ENCODE data around the gene SCNN1B.

SCNN1B gene

GRCh38 chr16:23317751-23318150 is 15.6 kb downstream of the SCNN1B start:
- Histone ChIP-seq H3K4me1 (ENCODE audit: control insufficient read depth in 5 of 5, insufficient read depth in 5 of 5, low read length in 5 of 5) (peaks cover 0 to 3% (median 0%) of the 10 kb centered on the region in 5 donors), H3K9ac (ENCODE audit: low read length in 5 of 5) (no peak overlapping the region), H3K9me3 (ENCODE audit: control insufficient read depth in 5 of 5, low read length in 5 of 5) (peaks cover 0 to 6% (median 0%) of the 10 kb centered on the region in 5 donors), H3K27ac (ENCODE audit: low read depth, low read length) (no peak overlapping the region), H3K27me3 (ENCODE audit: control insufficient read depth in 5 of 5, insufficient read depth in 4 of 5, low read length in 5 of 5) (no peaks in the 10 kb centered on the region), H3K4me3 (ENCODE audit: low read depth in 1 of 5, low read length in 5 of 5) (no peak overlapping the region), H3K36me3 (ENCODE audit: control insufficient read depth in 5 of 5, insufficient read depth in 5 of 5, low read length in 5 of 5) (no peaks in the 10 kb centered on the region)

- H3K27me3 ChIP-seq (ENCODE audit: control insufficient read depth in 5 of 5, insufficient read depth in 4 of 5, low read length in 5 of 5) = no peaks in the 10 kb centered on the region
- H3K4me3 ChIP-seq (ENCODE audit: low read depth in 1 of 5, low read length in 5 of 5) = no peak overlapping the region
- no peak overlapping the region for H3K27ac ChIP-seq (ENCODE audit: low read depth, low read length)
- peaks cover 0 to 6% (median 0%) of the 10 kb centered on the region in 5 donors for H3K9me3 ChIP-seq (ENCODE audit: control insufficient read depth in 5 of 5, low read length in 5 of 5)
- H3K9ac ChIP-seq (ENCODE audit: low read length in 5 of 5) = no peak overlapping the region
- no peaks in the 10 kb centered on the region for H3K36me3 ChIP-seq (ENCODE audit: control insufficient read depth in 5 of 5, insufficient read depth in 5 of 5, low read length in 5 of 5)
- peaks cover 0 to 3% (median 0%) of the 10 kb centered on the region in 5 donors for H3K4me1 ChIP-seq (ENCODE audit: control insufficient read depth in 5 of 5, insufficient read depth in 5 of 5, low read length in 5 of 5)
Measured at GRCh38 chr16:23318639-23319038, 16.5 kb downstream of the SCNN1B start.

GRCh38 chr16:23319861-23320615 is 17.9 kb downstream of the SCNN1B start:
- H3K27ac ChIP-seq (ENCODE audit: low read depth, low read length) = no peak overlapping the region
- no peaks in the 10 kb centered on the region for H3K27me3 ChIP-seq (ENCODE audit: control insufficient read depth in 5 of 5, insufficient read depth in 4 of 5, low read length in 5 of 5)

GRCh38 chr16:23320693-23321092 is 18.6 kb downstream of the SCNN1B start:
- Histone ChIP-seq H3K27me3 (ENCODE audit: control insufficient read depth in 5 of 5, insufficient read depth in 4 of 5, low read length in 5 of 5) (no peaks in the 10 kb centered on the region), H3K9ac (ENCODE audit: low read length in 5 of 5) (no peak overlapping the region), H3K9me3 (ENCODE audit: control insufficient read depth in 5 of 5, low read length in 5 of 5) (peaks cover 0 to 6% (median 0%) of the 10 kb centered on the region in 5 donors), H3K4me3 (ENCODE audit: low read depth in 1 of 5, low read length in 5 of 5) (no peak overlapping the region), H3K36me3 (ENCODE audit: control insufficient read depth in 5 of 5, insufficient read depth in 5 of 5, low read length in 5 of 5) (no peaks in the 10 kb centered on the region), H3K27ac (ENCODE audit: low read depth, low read length) (no peak overlapping the region), H3K4me1 (ENCODE audit: control insufficient read depth in 5 of 5, insufficient read depth in 5 of 5, low read length in 5 of 5) (peaks cover 2 to 13% (median 9%) of the 10 kb centered on the region in 5 donors)

More at GRCh38 chr16:23319861-23320615, 17.9 kb downstream of the SCNN1B start:
- H3K4me1 ChIP-seq (ENCODE audit: control insufficient read depth in 5 of 5, insufficient read depth in 5 of 5, low read length in 5 of 5) = peaks cover 2 to 8% (median 7%) of the 10 kb centered on the region in 5 donors
- no peaks in the 10 kb centered on the region for H3K36me3 ChIP-seq (ENCODE audit: control insufficient read depth in 5 of 5, insufficient read depth in 5 of 5, low read length in 5 of 5)
- H3K9me3 ChIP-seq (ENCODE audit: control insufficient read depth in 5 of 5, low read length in 5 of 5) = peaks cover 0 to 6% (median 0%) of the 10 kb centered on the region in 5 donors
- no peak overlapping the region for H3K4me3 ChIP-seq (ENCODE audit: low read depth in 1 of 5, low read length in 5 of 5)
- no peak overlapping the region for H3K9ac ChIP-seq (ENCODE audit: low read length in 5 of 5)

GRCh38 chr16:23321206-23321875 is 19.2 kb downstream of the SCNN1B start:
- Histone ChIP-seq H3K27me3 (ENCODE audit: control insufficient read depth in 5 of 5, insufficient read depth in 4 of 5, low read length in 5 of 5) (no peaks in the 10 kb centered on the region), H3K4me3 (ENCODE audit: low read depth in 1 of 5, low read length in 5 of 5) (no peak overlapping the region), H3K27ac (ENCODE audit: low read depth, low read length) (no peak overlapping the region), H3K9ac (ENCODE audit: low read length in 5 of 5) (no peak overlapping the region), H3K4me1 (ENCODE audit: control insufficient read depth in 5 of 5, insufficient read depth in 5 of 5, low read length in 5 of 5) (peaks cover 2 to 13% (median 9%) of the 10 kb centered on the region in 5 donors), H3K9me3 (ENCODE audit: control insufficient read depth in 5 of 5, low read length in 5 of 5) (no peaks in the 10 kb centered on the region), H3K36me3 (ENCODE audit: control insufficient read depth in 5 of 5, insufficient read depth in 5 of 5, low read length in 5 of 5) (no peaks in the 10 kb centered on the region)

GRCh38 chr16:23323224-23324030 is 21.3 kb downstream of the SCNN1B start:
- Histone ChIP-seq H3K9me3 (ENCODE audit: control insufficient read depth in 5 of 5, low read length in 5 of 5) (peaks cover 0 to 3% (median 0%) of the 10 kb centered on the region in 5 donors), H3K36me3 (ENCODE audit: control insufficient read depth in 5 of 5, insufficient read depth in 5 of 5, low read length in 5 of 5) (no peaks in the 10 kb centered on the region), H3K27ac (ENCODE audit: low read depth, low read length) (no peak overlapping the region), H3K4me1 (ENCODE audit: control insufficient read depth in 5 of 5, insufficient read depth in 5 of 5, low read length in 5 of 5) (peaks cover 2 to 14% (median 12%) of the 10 kb centered on the region in 5 donors), H3K9ac (ENCODE audit: low read length in 5 of 5) (no peak overlapping the region), H3K4me3 (ENCODE audit: low read depth in 1 of 5, low read length in 5 of 5) (no peak overlapping the region), H3K27me3 (ENCODE audit: control insufficient read depth in 5 of 5, insufficient read depth in 4 of 5, low read length in 5 of 5) (no peaks in the 10 kb centered on the region)

GRCh38 chr16:23324727-23325126 is 22.6 kb downstream of the SCNN1B start:
- Histone ChIP-seq H3K4me3 (ENCODE audit: low read depth in 1 of 5, low read length in 5 of 5) (no peak overlapping the region), H3K36me3 (ENCODE audit: control insufficient read depth in 5 of 5, insufficient read depth in 5 of 5, low read length in 5 of 5) (no peaks in the 10 kb centered on the region), H3K4me1 (ENCODE audit: control insufficient read depth in 5 of 5, insufficient read depth in 5 of 5, low read length in 5 of 5) (peaks cover 2 to 14% (median 12%) of the 10 kb centered on the region in 5 donors), H3K9ac (ENCODE audit: low read length in 5 of 5) (no peak overlapping the region), H3K27ac (ENCODE audit: low read depth, low read length) (peak overlapping the region; percentile 55), H3K9me3 (ENCODE audit: control insufficient read depth in 5 of 5, low read length in 5 of 5) (peaks cover 0 to 3% (median 0%) of the 10 kb centered on the region in 5 donors), H3K27me3 (ENCODE audit: control insufficient read depth in 5 of 5, insufficient read depth in 4 of 5, low read length in 5 of 5) (no peaks in the 10 kb centered on the region)

- Histone ChIP-seq H3K36me3 (ENCODE audit: control insufficient read depth in 5 of 5, insufficient read depth in 5 of 5, low read length in 5 of 5) (no peaks in the 10 kb centered on the region), H3K4me3 (ENCODE audit: low read depth in 1 of 5, low read length in 5 of 5) (no peak overlapping the region), H3K9ac (ENCODE audit: low read length in 5 of 5) (no peak overlapping the region), H3K27me3 (ENCODE audit: control insufficient read depth in 5 of 5, insufficient read depth in 4 of 5, low read length in 5 of 5) (no peaks in the 10 kb centered on the region), H3K9me3 (ENCODE audit: control insufficient read depth in 5 of 5, low read length in 5 of 5) (peaks cover 0 to 3% (median 0%) of the 10 kb centered on the region in 5 donors), H3K4me1 (ENCODE audit: control insufficient read depth in 5 of 5, insufficient read depth in 5 of 5, low read length in 5 of 5) (peaks cover 2 to 14% (median 12%) of the 10 kb centered on the region in 5 donors), H3K27ac (ENCODE audit: low read depth, low read length) (no peak overlapping the region)
Measured at GRCh38 chr16:23327836-23328235, 25.7 kb downstream of the SCNN1B start.

- Histone ChIP-seq H3K9ac (ENCODE audit: low read length in 5 of 5) (no peak overlapping the region), H3K27ac (ENCODE audit: low read depth, low read length) (no peak overlapping the region), H3K4me1 (ENCODE audit: control insufficient read depth in 5 of 5, insufficient read depth in 5 of 5, low read length in 5 of 5) (peaks cover 0 to 7% (median 4%) of the 10 kb centered on the region in 5 donors), H3K27me3 (ENCODE audit: control insufficient read depth in 5 of 5, insufficient read depth in 4 of 5, low read length in 5 of 5) (no peaks in the 10 kb centered on the region), H3K9me3 (ENCODE audit: control insufficient read depth in 5 of 5, low read length in 5 of 5) (peaks cover 0 to 3% (median 0%) of the 10 kb centered on the region in 5 donors), H3K36me3 (ENCODE audit: control insufficient read depth in 5 of 5, insufficient read depth in 5 of 5, low read length in 5 of 5) (no peaks in the 10 kb centered on the region), H3K4me3 (ENCODE audit: low read depth in 1 of 5, low read length in 5 of 5) (no peak overlapping the region)
Measured at GRCh38 chr16:23330161-23330560, 28.1 kb downstream of the SCNN1B start.

Data from subcutaneous abdominal adipose tissue (tissue), 5 donors.